Posterior vena cava (tissue), 2 donors: ENCODE results near the gene SNX21. TPM values are rescaled to one million over a fixed set of nuclear protein-coding genes. Genes with fewer than 3 reads are reported as not detected.

Experiments
- DNase-seq: peaks from one replicate; pipeline ENCODE4 v3.0.0-alpha.2; 2020; ENCODE audit warnings: low spot score
- intact Hi-C, 2 donors: fragments of 100-400 bp; cut with DNase I; formaldehyde crosslinking; loops; one replicate each; pipeline versions ENCODE4 v1.14.1 to v1.14.2; 2022 to 2023
- total RNA-seq, 2 donors: library from RNA; stranded (reverse); fragmentation: NEBNext Ultra II Directional; extraction: Animal tissue kit (Norgen Biotek cat#: 25700); gene quantifications; one replicate each; pipeline ENCODE4 v1.2.1, GENCODE V29; 2021
- donor health status: DM: yes; HTN: yes; CAD: no.
- donor health status: DM: yes; HTN: yes; CAD: no.

Gene SNX21
- total RNA-seq, 2 donors from 2014 or later, result 35.8 to 55.4 TPM

DNA sequence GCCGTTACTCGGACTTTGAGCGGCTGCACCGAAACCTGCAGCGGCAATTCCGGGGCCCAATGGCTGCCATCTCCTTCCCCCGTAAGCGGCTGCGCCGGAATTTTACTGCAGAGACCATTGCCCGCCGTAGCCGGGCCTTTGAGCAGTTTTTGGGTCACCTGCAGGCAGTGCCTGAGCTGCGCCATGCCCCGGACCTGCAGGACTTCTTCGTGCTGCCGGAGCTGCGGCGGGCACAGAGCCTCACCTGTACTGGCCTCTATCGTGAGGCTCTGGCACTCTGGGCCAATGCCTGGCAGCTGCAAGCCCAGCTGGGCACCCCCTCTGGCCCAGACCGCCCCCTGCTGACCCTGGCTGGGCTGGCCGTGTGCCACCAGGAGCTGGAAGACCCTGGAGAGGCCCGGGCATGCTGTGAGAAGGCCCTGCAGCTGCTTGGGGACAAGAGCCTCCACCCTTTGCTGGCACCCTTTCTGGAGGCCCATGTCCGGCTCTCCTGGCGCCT is 7.2 kb downstream of the SNX21 start:
- intact Hi-C loops, result no loop called here
- DNase-seq, result peak; percentile 81

DNA sequence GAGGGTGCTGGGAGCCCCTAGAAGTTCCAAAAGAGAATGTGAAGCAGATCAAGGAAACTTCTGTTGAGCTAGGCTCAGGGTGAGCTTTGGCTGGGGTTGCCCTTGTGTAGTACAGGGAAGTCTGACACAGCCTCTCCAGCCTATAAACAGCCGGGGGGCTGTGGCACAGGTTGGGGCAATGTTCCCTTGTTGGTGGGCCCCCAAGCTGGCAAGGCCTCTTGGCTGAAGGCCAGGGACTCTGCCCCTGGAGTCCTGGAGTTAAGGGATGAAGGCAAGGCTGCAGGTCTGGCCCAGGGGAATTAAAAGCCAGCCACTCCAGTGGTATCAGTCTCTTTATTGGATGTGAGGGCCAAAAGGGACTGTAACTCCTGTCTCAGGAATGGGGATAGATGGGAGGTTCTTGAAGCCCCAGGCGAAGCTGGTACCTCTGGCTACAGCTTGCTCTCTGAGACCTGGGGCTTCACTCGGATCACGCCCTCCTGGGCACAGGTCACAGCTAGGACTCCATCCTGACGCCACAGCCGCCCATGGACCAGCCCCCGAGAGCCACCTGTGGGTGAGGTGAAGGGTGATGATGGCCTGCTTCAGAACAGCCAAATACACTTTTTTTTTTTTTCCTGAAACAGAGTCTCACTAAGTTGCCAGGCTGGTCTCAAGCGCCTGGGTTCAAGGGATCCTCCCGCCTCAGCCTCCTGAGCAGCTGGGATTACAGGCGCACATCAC is 8.0 kb downstream of the SNX21 start:
- intact Hi-C loops, result no loop called here
- DNase-seq, result no peak

DNA sequence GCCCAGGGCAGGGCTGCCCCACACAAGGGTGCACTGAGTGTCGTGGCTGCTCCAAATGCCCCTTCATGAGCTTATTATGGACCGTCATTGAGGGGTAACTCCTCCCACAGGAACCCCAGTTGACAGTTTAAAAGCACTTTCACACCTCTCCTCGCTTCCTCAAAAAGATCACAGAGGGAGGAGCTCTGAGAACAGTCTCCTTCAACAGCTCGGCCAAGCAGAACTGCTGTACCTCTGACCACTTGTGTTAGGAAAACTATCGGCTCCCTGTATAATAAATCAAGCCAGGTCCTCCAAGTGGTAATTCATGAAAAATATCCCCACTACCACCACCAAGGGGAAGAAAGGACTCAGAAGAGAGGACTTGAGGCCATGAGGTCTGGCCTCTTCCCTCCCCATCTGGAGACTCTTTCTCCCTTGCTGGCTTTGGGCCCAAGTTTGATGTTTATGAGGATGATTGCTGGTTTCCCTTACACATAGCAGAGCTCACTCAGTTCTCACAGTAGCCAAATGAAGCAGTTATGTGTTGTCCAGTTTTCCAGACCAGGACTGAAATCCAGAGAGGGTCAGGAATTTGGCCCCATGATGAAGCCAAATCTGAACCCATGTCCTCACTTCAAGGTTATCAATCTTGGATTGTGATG is 8.7 kb downstream of the SNX21 start:
- DNase-seq, result no peak
- intact Hi-C loops, result no loop called here

DNA sequence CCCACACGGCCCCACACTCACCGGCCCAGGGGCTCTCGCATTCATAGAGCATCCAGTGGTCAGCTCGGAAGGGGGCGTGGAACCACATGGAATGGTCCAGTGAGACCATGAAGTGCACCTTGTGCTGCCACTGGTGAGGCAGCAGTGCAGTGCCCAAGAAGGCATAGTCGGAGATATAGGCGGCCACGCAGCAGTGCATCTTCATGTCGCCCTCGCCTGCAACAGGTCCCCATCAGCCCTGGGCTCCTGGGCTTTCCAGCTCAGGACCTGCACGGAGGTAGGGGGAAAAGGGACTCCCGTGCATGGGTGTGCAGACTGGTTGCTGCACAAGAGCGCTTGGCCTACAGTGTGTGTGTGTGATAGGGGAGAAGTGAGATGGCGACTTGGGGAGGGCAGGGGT is 9.9 kb downstream of the SNX21 start:
- DNase-seq, result no peak
- intact Hi-C loops, result no loop called here

DNA sequence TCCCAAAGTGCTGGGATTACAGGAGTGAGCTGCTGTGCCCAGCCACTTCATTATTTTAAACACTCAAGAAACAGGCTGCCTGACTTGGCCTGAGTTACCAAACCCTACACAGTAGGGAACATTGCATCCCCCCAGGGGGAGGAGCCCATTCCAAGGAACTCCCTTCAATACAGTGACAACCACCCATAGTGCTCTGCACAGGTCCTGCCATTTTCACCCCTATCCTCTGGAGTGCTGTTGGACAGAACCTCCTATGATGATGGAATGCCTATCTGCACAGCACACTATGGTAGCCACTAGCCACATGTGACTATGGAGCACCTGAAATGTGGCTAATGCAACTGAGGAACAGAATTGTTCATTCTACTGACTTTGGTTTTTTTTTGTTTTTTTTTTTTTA is 11.9 kb downstream of the SNX21 start:
- intact Hi-C loops, result no loop called here

DNA sequence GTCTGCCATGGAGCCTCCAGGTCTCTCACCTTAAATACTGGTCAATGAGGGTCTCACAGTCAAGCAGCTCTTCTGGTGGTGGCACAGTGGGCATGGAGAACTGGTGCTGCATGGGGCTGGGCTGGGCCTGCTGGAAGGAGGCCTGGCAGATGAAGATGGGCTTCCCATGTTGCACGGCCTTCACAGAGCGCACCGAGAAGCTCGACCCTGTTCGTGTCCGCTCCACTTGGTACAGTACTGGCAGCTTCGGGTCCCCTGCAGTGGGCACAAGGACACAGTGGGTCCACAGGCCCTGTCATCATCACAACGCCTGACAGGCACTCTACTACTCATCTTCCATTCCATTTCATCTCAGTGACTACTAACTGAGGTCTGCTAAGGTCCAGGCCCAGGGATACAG is 14.8 kb downstream of the SNX21 start:
- no peak for DNase-seq
- intact Hi-C loops, result no loop called here

More for the DNA sequence above, 11.9 kb downstream of the SNX21 start:
- DNase-seq, result no peak

DNA sequence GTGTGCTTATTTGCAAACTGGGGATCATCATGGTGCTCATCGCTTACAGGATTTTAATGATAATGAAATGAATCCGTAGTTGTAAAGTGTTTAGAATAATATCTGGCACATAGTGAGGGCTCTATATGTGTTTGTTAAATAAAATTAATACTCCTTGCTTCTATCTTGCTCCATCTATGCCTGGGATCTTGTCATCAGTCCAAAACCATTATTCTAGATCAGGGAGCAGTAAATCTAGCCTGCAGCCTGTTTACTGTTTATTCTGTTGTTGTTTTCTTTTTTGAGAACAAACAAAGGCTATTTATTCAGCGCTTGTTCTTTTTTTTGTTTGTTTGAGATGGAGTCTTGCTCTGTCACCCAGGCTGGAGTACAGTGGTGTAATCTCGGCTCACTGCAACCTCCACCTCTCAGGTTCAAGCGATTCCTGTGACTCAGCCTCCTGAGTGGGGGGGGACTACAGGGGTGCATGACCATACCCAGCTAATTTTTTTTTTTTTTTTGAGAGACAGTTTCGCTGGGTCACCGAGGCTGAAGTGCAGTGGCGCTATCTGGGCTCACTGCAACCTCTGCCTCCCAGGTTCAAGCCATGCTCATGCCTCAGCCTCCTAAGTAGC is 15.5 kb downstream of the SNX21 start:
- intact Hi-C loops, result no loop called here
- DNase-seq, result no peak

DNA sequence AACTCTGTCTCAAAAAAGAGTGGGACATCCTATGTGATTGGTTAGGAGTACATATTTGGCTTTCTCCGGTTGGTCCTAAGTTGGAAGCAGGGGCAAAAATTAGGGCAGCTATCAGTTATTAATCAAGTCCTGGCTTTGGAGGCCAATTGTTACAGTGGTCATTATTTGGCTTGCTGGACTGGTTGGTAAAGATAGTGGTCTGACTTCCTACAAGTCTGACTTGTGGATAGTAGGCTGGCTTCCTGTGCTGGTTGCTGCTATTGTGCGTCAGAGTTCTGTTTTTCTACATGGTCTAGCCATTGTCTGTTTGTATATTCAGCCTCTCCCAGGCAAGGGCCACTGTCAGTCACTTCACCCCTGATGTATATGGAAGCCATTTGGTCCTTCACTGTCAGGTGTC is 16.6 kb downstream of the SNX21 start:
- DNase-seq, result no peak
- intact Hi-C loops, result no loop called here

DNA sequence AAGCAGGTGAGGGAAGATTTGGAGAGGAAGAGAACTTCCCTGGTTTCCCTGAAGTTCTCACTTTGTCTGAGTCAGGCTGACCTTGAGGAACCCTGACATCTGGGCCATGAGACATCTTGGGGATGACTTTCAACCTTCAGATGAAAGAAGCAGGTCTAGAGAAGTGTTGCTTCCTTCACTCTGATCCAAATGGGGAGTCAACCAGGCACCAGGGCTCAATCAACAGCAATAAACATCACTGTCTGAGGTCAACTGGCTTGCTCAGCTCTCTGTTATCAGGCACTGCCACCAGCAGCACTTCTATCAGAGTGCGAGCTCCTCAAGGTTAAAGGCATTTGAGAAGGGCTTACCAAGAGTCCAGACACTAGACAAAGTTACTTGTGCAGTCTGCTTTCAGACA is 17.3 kb downstream of the SNX21 start:
- intact Hi-C loops, result no loop called here
- no peak for DNase-seq

DNA sequence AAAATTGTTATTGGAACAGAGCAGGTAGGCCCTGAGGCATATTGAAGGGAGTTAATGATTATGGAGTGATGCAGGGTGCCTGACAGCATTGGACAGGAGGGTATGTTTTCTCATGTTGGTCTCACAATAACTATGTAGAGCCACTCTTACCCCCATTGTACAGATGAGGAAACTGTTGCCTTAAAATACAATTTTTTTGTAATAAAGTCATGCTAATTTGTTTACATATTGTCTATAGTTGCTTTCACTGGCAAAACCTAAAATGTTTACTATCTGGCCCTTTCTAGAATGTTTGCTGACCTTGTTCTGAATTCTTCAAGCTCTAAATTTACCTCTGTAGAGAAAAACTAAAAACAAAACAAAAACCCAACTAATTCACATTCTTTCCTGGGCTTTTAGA is 17.9 kb downstream of the SNX21 start:
- intact Hi-C loops, result no loop called here

DNA sequence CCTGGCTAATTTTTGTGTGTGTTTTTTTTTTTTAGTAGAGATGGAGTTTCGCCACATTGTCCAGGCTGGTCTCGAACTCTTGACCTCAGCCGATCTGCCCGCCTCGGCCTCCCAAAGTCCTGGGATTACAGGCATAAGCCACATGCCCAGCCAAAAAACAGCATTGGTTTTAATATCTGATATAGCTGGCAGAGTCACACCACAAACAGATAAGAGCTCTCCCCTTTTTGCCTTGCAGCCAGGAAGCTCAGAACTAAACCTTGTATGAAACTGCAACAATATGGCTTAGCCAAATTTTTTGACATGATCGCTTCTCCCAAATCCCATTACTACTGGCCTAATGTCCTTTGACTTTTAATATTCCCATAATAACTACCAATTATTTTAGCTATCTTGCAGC is 18.7 kb downstream of the SNX21 start:
- intact Hi-C loops, result no loop called here
- DNase-seq, result no peak

More for the DNA sequence above, 17.9 kb downstream of the SNX21 start:
- DNase-seq, result no peak

DNA sequence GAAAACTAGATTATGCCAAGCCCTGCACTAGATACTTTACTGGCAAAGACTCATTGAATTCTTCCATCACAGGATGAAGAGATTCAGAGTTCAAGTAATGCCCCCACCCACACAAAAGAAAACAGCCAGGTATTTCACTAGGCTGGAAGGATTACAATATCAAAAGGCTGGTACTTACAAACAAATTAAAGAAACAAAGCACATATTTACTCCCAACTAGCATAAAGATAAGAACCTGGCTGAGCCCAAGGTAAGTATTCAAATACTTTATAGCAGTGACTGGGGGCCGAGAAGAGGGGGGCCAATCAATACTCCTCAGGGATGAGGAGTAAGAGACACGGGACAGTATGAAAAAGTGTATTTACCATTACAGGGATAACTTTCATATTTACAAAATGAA is 19.9 kb downstream of the SNX21 start:
- intact Hi-C loops, result no loop called here
- DNase-seq, result no peak

DNA sequence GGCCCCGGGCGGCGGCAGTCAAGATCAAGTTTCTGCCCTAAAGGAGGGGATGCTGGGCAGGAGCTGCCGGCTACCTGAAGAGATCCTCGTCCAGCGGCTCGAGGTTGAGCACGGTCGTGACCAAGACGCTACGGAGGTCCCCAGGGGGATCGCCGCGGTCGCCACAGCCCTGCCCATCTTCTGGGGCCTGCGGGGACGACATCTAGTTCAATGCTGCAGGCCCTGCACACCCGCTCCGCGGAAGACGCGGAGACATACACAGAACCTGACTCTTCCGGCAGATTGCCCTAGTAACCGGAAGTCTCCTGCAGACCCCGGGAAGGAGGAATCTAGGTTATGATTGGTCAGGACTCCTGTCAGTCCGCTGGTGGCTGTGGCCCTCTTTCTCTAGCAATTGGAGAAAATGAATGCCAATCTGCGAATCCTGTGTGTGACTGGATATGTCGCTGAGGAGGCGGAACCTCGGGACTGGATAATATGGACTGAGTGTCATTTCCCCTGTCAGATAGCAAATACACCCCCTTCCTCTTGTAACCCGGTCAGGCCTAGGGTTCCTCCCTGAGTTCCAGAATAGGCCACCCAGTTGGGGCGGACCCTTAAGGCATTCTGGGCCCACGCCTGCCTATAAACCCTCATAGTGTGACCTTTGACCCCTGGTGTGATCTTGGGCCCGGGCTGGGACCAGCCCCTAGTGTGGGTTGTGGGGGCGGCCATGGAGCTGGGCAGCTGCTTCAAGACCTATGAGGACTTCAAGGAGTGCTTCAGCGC is 23.7 kb downstream of the SNX21 start, which contains the start of the genes ACOT8 and ZSWIM3:
Gene ACOT8 (minus strand): TSS at position 279 of the 768 bp plus-strand sequence. CDS start 77 bp downstream, at position 202.
Gene ZSWIM3 (plus strand): TSS at position 501 of the 768 bp plus-strand sequence. CDS start 212 bp downstream, at position 713.
- intact Hi-C loops, result no loop called here

DNA sequence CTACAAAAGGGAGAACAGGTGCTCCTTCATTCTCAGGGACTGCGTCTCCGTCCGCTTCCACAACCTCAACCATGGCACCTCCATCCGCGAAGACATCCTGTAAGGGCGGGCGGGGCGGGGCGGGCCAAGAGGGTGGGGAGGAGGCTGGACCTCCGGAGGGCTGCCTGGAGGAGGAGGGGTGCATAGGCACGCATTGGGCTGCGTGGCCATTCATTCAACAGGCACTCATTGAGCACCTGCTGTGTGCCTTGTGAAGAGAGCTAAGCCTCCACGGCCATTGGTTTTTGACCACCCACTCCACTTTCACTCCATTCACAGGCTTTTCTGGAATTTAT is 24.2 kb downstream of the SNX21 start:
- intact Hi-C loops, result no loop called here

More for the DNA sequence above, 23.7 kb downstream of the SNX21 start, which contains the start of the genes ACOT8 and ZSWIM3:
- peak; percentile 96 for DNase-seq

DNA sequence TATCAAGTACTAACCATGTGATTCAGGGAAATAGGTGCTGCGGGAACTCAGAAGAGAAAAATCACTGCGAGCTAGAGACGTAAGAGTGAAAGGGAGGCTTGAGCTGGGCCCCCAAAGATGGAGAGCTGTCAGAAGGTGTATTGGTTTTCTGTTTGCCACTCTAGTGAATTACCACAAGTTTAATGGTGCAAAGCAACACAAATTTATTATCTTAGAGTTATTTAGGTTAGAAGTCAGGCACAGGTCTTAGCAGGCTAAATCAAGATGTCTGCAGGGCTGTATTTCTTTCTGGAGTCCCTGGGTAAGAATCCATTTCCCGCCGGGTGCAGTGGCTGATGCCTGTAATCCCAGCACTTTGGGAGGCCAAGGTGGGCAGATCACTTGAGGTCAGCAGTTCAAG is 26.3 kb downstream of the SNX21 start:
- DNase-seq, result no peak
- intact Hi-C loops, result loop anchor here in 1 of 2 donors (5.0 kb wide), 1 partner anchor 543 kb away; no protein-coding TSS in a partner anchor

More for the DNA sequence above, 24.2 kb downstream of the SNX21 start:
- no peak for DNase-seq

DNA sequence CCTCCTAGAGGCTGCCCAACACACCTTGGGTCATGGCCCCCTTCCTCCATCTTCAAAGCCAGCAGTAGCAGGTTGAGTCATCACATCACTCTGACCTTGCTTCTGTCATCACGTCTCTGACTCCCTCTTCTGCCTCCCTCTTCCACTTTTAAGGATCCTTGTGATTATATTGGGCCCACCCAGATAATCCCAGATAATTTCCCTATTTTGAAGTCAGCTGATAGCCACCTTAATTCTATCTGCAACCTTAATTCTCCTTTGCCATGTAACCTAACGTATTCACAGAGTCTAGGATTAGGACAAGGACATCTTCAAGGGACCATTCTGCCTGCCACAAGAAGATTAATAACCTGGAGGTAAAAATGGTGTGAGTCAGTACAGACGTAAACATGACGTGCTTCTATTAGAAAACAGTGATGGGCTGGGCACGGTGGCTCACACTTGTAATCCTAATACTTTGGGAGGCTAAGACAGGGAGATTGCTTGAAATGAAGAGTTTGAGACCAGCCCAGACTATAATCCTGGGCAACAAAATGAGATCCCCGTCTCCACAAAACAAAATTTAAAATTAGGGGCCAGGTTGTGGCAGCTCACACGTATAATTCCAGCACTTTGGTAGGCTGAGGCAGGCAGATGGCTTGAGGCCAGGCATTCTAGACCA is 27.1 kb downstream of the SNX21 start:
- intact Hi-C loops, result loop anchor here in 1 of 2 donors (5.0 kb wide), 1 partner anchor 543 kb away; no protein-coding TSS in a partner anchor
- DNase-seq, result no peak

DNA sequence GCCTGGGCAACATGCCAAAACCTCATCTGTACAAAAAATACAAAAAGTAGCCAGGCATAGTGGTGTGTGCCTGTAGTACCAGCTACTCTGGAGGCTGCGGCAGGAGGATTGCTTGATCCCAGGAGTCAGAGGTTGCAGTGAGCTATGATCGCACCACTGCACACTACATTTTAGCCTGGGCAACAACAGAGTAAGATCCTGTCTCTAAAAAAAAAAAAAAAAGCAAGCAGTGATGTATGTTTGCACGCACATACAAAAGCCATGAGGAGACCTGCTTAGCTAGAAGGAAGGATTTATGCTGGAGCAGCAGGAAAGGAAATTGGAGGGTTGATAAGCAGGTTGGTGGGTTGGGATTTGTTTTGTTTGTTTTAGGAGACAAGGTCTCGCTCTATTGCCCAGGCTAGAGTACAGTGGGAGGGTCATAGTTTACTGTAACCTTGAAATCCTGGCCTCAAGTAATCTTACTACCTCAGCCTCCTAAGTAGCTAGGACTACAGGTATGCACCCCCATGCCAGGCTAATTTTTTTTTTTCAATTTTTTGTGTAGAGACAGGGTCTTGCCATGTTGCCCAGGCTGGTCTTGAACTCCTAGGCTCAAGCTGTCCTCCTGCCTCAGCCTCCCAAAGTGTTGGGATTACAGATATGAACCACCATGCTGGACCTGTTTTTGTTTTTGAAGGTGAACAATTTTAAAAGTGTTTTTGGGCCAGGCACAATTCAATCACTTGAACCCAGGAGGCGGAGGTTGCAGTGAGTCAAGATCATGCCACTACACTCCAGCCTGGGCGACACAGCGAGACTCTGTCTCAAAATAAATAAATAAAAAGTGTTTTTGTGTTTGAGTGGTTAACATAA is 27.8 kb downstream of the SNX21 start:
- DNase-seq, result no peak
- intact Hi-C loops, result loop anchor here in 1 of 2 donors (5.0 kb wide), 1 partner anchor 544 kb away; no protein-coding TSS in a partner anchor
